Mucosa of descending colon (tissue), 3 donors: ENCODE data around the gene EFHC1. TPM values are rescaled to one million over a fixed set of nuclear protein-coding genes. Genes with fewer than 3 reads are reported as not detected.

Source experiments
- ATAC-seq: fragments of 200-7000 bp; cut with Tn5 transposase; one replicate; pipeline ENCODE4 v1.9.1; 2020; ENCODE audit warnings: mild to moderate bottlenecking, moderate library complexity
- DNase-seq, 3 donors: peaks; one replicate each; pipeline ENCODE4 v3.0.0-alpha.2; 2020
- H3K36me3 ChIP-seq: fragments of 200-600 bp; one replicate; pipeline ENCODE4 v1.8.0; 2021; ENCODE audit warnings: low read depth, mild to moderate bottlenecking
- H3K4me1 ChIP-seq: fragments of 200-600 bp; one replicate; pipeline ENCODE4 v1.8.0; 2021; ENCODE audit warnings: low read depth, mild to moderate bottlenecking
- H3K4me3 ChIP-seq: fragments of 200-600 bp; one replicate; pipeline ENCODE4 v1.8.0; 2021; ENCODE audit warnings: mild to moderate bottlenecking
- H3K9me3 ChIP-seq: fragments of 200-600 bp; one replicate; pipeline ENCODE4 v1.8.0; 2021; ENCODE audit warnings: mild to moderate bottlenecking
- intact Hi-C, 2 donors: fragments of 100-400 bp; cut with DNase I in 1 of 2; cut with micrococcal nuclease in 1 of 2; formaldehyde crosslinking; loops; one replicate each; pipeline versions ENCODE4 v1.11.0 to v1.11.1; 2022; cut with DNase I, micrococcal nuclease
- total RNA-seq, 3 donors: library from RNA; stranded (reverse); fragmentation: NEBNext Ultra II Directional in 2 of 3; extraction: Animal tissue kit (Norgen Biotek cat#: 25700) in 2 of 3; gene quantifications; one replicate each; pipeline versions ENCODE4 v1.2.1 to v1.2.4, GENCODE V29; 2021 to 2023
- TF ChIP-seq, protein P1 (sequence below): fragments of 200-600 bp; IDR thresholded peaks from one replicate; pipeline ENCODE4 v1.8.0; 2022; ENCODE audit warnings: antibody characterized with exemption, mild to moderate bottlenecking
- donor health status: DM: no; HTN: no; CAD: no; lungs with moderate emphysema.
- donor health status: DM: no; HTN: no; CAD: no.
- donor health status: DM: no; HTN: yes; CAD: no.

Gene EFHC1
- total RNA-seq, 3 donors from 2014 or later = 10.8 to 22.2 (median 20.5) TPM

DNA sequence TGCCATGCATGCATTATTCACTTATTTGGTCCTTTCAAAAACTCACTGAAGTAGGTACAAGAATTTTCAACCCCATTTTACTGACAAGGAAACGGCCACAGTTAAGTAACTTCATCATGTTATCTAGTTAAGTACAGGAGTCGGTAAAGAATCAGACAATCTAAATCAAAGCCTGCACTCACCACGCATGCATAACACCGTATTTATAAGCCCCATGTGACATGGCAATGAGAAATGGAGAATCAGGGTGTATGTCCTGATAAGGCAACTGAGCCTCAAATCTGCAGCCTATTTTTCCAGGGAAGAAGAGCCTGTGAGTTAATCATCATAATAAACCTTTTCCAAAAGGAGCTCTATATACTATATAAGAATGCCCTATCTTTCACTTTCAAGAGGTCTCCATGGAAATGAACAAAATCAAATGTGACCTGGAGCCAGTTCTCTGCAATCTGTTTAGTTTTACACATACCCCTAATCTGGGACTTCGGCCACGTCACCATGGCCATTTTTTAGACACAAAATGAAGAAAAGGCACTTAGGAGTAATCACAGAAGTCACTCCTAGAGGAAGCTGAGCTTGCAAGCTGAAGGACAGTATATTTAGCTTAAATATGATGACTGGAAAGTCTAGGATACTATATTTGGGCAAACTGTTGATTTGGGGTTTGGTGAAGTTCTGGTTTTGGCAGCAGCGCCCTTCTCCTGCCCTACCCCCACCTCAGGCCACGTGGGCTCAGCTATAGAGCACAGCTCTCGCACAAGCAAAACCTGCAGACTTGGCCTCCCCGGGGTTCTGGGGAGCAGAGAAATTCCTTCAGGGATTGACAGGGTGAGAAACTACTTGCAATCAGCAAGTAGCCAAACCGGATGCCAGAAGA lies 137.5 kb downstream of the EFHC1 start:
- intact Hi-C loops = no loop called here
- no peak overlapping the region for H3K4me3 ChIP-seq
- ATAC-seq (no peak), DNase-seq (no peak)
- peaks cover 9% of the 10 kb centered on the region for H3K4me1 ChIP-seq
- no peaks in the 10 kb centered on the region for H3K36me3 ChIP-seq
- no peaks in the 10 kb centered on the region for H3K9me3 ChIP-seq
- TF ChIP-seq, protein P1, sequence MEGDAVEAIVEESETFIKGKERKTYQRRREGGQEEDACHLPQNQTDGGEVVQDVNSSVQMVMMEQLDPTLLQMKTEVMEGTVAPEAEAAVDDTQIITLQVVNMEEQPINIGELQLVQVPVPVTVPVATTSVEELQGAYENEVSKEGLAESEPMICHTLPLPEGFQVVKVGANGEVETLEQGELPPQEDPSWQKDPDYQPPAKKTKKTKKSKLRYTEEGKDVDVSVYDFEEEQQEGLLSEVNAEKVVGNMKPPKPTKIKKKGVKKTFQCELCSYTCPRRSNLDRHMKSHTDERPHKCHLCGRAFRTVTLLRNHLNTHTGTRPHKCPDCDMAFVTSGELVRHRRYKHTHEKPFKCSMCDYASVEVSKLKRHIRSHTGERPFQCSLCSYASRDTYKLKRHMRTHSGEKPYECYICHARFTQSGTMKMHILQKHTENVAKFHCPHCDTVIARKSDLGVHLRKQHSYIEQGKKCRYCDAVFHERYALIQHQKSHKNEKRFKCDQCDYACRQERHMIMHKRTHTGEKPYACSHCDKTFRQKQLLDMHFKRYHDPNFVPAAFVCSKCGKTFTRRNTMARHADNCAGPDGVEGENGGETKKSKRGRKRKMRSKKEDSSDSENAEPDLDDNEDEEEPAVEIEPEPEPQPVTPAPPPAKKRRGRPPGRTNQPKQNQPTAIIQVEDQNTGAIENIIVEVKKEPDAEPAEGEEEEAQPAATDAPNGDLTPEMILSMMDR = no peak

DNA sequence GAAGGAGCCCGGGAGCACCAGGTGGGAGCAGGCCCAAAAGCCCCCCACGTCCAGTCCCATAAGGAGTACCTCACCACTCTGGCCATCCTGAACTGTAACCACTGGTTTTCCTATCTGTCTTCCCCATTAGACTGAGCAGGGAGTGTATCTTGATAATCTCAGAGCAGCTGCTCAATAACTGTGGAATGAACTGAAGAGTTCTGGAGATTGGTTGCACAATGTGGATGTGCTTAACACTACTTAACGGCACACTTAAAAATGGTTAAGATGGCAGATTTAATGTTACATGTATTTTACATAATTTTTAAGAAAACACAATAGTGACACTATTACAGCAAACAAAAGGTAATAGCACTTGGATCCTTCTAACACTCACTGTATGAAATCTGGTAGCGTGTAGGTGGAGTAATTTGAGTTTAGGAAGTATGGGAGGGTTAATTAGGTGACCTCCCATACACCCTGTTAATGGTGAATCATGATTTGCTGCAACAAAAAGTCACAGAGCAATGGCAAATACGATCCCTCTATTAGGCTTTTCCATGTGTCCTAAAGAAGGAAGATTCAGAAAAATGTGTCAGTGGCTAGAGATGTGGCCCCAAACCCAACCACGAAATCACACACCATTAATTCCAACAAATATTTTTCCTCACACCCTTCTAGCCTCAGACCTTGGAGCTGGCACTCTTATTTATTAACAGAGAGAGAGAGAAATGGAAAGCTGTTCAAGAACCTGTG lies 138.3 kb downstream of the EFHC1 start:
- ATAC-seq (no peak), DNase-seq (no peak)
- intact Hi-C loops = no loop called here
- TF ChIP-seq, protein P1 = no peak
- Histone ChIP-seq H3K36me3 (no peaks in the 10 kb centered on the region), H3K4me3 (no peak overlapping the region), H3K4me1 (peaks cover 6% of the 10 kb centered on the region), H3K9me3 (no peaks in the 10 kb centered on the region)

DNA sequence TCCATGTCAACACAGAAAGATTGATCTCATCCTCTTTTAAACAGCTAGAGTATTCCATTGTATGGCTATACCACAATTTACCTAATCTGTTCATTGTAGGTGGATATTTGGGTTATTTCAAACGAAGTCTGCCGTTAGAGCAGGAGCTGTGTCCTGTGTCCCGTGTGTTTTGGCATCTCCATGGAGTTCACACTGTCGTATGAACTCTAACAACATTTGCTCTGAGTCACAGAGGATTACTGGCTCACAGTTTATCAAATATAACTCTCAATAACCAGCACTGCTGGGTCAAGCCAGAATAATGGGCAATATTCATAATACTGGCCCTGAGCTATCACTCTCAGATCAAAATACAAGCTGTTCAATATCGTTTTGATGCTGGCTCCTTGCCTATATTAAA lies 140.3 kb downstream of the EFHC1 start:
- Histone ChIP-seq H3K9me3 (no peaks in the 10 kb centered on the region), H3K4me3 (no peak overlapping the region), H3K36me3 (no peaks in the 10 kb centered on the region), H3K4me1 (peaks cover 11% of the 10 kb centered on the region)
- intact Hi-C loops = no loop called here
- TF ChIP-seq, protein P1 = no peak
- DNase-seq (no peak), ATAC-seq (peak; percentile 42)

DNA sequence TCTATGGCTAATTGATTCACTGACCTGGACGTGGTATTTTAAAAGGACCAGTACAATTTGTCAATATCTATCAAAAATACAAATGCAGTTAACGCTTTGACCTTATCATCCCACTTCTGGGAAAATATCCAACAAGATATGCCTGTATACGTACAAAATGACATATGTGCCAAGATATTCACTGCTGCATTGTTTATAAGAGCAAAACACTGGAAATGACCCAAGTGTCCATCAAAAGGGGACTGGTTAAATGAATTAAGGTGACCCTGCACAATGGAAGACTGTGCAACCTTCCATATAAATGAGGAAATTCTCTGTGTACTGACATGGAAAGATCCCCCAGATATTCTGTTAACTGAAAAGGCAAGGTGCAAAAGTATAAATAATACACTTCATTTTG lies 142.8 kb downstream of the EFHC1 start:
- intact Hi-C loops = no loop called here
- no peaks in the 10 kb centered on the region for H3K9me3 ChIP-seq
- no peak overlapping the region for H3K4me3 ChIP-seq
- no peak for ATAC-seq
- no peaks in the 10 kb centered on the region for H3K36me3 ChIP-seq
- peaks cover 10% of the 10 kb centered on the region for H3K4me1 ChIP-seq
- no peak for DNase-seq
- TF ChIP-seq, protein P1 = no peak

GRCh38 chr6:52564856-52565255 lies 144.7 kb downstream of the EFHC1 start:
- peaks cover 5% of the 10 kb centered on the region for H3K4me1 ChIP-seq
- TF ChIP-seq, protein P1 = no peak
- H3K9me3 ChIP-seq = no peaks in the 10 kb centered on the region
- ATAC-seq (peak; percentile 43), DNase-seq (no peak)
- H3K4me3 ChIP-seq = no peak overlapping the region
- no peaks in the 10 kb centered on the region for H3K36me3 ChIP-seq
- intact Hi-C loops = no loop called here
